Measurements from ENCODE around the gene E4F1.

The E4F1 gene

DNA sequence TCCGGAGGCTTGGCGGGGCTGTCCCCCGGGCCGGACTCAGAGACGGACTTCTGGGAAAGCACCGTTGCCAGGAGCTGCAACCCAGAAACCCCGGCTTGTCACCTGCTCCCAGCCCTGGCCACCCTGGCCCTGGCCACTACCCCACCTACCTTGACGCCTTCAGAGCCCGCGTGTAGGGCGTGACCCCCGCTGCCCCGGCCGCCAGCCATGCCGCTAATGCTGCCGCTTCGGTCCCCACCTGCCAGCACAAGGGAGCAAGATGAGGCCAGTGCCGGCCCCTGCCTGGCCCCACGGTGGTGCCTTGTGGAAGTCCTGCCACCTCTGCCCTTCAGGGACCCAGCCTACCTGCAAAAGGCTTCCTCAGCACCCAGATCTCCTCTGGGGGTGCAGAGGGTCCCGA, 38.4 kb upstream of the E4F1 start:
- peaks cover 0 to 22% of the 10 kb centered on the region in 2 experiments for H3K36me3 ChIP-seq (ENCODE audit: control insufficient read depth in 1 of 2, insufficient read depth in 2 of 2, low read depth in 1 of 2, low read length in 2 of 2)
- no peaks in the 10 kb centered on the region for H3K9me3 ChIP-seq (ENCODE audit: control insufficient read depth, low read length)
- H3K9ac ChIP-seq (ENCODE audit: low read length), result no peak overlapping the region
- no peak overlapping the region for H2BK15ac ChIP-seq (ENCODE audit: low read depth, poor library complexity, severe bottlenecking)
- no peak overlapping the region for H3K18ac ChIP-seq (ENCODE audit: low read depth in 1 of 2, low read length in 2 of 2)
- no peak overlapping the region for H3K27ac ChIP-seq (ENCODE audit: low read length, poor library complexity, severe bottlenecking)
- no peak overlapping the region for H3K4me2 ChIP-seq (ENCODE audit: low read length, poor library complexity, severe bottlenecking)
- 91% methylated on average over 20 of the region's 20 CpGs for WGBS
- H2BK12ac ChIP-seq (ENCODE audit: low read length in 2 of 2), result no peak overlapping the region
- H3K79me1 ChIP-seq (replicated peaks; ENCODE audit: low read length, poor library complexity, severe bottlenecking), result no peaks in the 10 kb centered on the region
- peaks cover 0 to 13% of the 10 kb centered on the region in 2 experiments for H3K27me3 ChIP-seq (ENCODE audit: control insufficient read depth in 1 of 2, insufficient read depth in 1 of 2, low read length in 2 of 2)
- no peak overlapping the region for H4K8ac ChIP-seq (ENCODE audit: low read length)
- H3K4me3 ChIP-seq (ENCODE audit: insufficient read depth in 1 of 2, low read depth in 1 of 2, low read length in 2 of 2), result no peak overlapping the region
- no peak overlapping the region for H4K91ac ChIP-seq (ENCODE audit: low read length)
- H2BK120ac ChIP-seq (ENCODE audit: low read depth, low read length), result no peak overlapping the region
- no peak overlapping the region for H2AFZ ChIP-seq (ENCODE audit: low read depth, low read length)
- no peak overlapping the region for H2AK5ac ChIP-seq (ENCODE audit: low read length, severe bottlenecking)
- peaks cover 12% of the 10 kb centered on the region for H3K4me1 ChIP-seq (ENCODE audit: control insufficient read depth, insufficient read depth, low read depth, low read length)
- no peak overlapping the region for H3K23ac ChIP-seq (ENCODE audit: low read length in 2 of 2)
- DNase-seq, result no peak
- H2BK5ac ChIP-seq (ENCODE audit: low read depth, low read length, poor library complexity, severe bottlenecking), result no peak overlapping the region
- H3K14ac ChIP-seq (ENCODE audit: low read length in 2 of 2), result no peak overlapping the region
- no peak overlapping the region for H3K4ac ChIP-seq (ENCODE audit: low read depth in 1 of 2, low read length in 2 of 2)

DNA sequence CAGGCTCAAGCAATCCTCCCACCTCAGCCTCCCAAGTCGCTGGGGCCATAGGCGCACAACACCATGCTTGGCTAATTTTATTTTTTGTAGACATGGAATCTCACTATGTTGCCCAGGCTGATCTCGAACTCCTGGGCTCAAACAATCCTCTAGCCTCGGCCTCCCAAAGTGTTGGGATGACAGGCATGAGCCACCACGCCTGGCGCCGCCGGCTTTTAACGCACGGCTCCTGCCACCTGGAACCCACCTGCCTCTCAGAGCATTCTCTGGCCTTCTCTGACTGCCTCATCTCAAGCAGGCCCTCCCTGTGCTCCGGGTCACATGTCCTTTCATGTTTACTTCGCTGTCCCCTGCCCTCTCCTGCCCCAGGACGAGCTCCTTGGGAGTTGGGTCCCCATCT, 37.3 kb upstream of the E4F1 start:
- H3K27me3 ChIP-seq (ENCODE audit: control insufficient read depth in 1 of 2, insufficient read depth in 1 of 2, low read length in 2 of 2), result peaks cover 0 to 13% of the 10 kb centered on the region in 2 experiments
- peaks cover 12% of the 10 kb centered on the region for H3K4me1 ChIP-seq (ENCODE audit: control insufficient read depth, insufficient read depth, low read depth, low read length)
- no peak overlapping the region for H3K4me3 ChIP-seq (ENCODE audit: insufficient read depth in 1 of 2, low read depth in 1 of 2, low read length in 2 of 2)
- no peaks in the 10 kb centered on the region for H3K79me1 ChIP-seq (replicated peaks; ENCODE audit: low read length, poor library complexity, severe bottlenecking)
- no peaks in the 10 kb centered on the region for H3K9me3 ChIP-seq (ENCODE audit: control insufficient read depth, low read length)
- no peak overlapping the region for H3K4ac ChIP-seq (ENCODE audit: low read depth in 1 of 2, low read length in 2 of 2)
- H3K23ac ChIP-seq (ENCODE audit: low read length in 2 of 2), result no peak overlapping the region
- H3K27ac ChIP-seq (ENCODE audit: low read length, poor library complexity, severe bottlenecking), result no peak overlapping the region
- no peak overlapping the region for H3K4me2 ChIP-seq (ENCODE audit: low read length, poor library complexity, severe bottlenecking)
- H2AK5ac ChIP-seq (ENCODE audit: low read length, severe bottlenecking), result no peak overlapping the region
- no peak overlapping the region for H2BK12ac ChIP-seq (ENCODE audit: low read length in 2 of 2)
- H3K9ac ChIP-seq (ENCODE audit: low read length), result no peak overlapping the region
- no peak overlapping the region for H4K8ac ChIP-seq (ENCODE audit: low read length)
- no peak overlapping the region for H2BK5ac ChIP-seq (ENCODE audit: low read depth, low read length, poor library complexity, severe bottlenecking)
- no peak overlapping the region for H4K91ac ChIP-seq (ENCODE audit: low read length)
- H2BK120ac ChIP-seq (ENCODE audit: low read depth, low read length), result no peak overlapping the region
- H3K36me3 ChIP-seq (ENCODE audit: control insufficient read depth in 1 of 2, insufficient read depth in 2 of 2, low read depth in 1 of 2, low read length in 2 of 2), result peaks cover 0 to 13% of the 10 kb centered on the region in 2 experiments
- no peak overlapping the region for H3K18ac ChIP-seq (ENCODE audit: low read depth in 1 of 2, low read length in 2 of 2)
- no peak for DNase-seq
- 88% methylated on average over 13 of the region's 13 CpGs for WGBS
- no peak overlapping the region for H2AFZ ChIP-seq (ENCODE audit: low read depth, low read length)
- no peak overlapping the region for H3K14ac ChIP-seq (ENCODE audit: low read length in 2 of 2)
- H2BK15ac ChIP-seq (ENCODE audit: low read depth, poor library complexity, severe bottlenecking), result no peak overlapping the region

DNA sequence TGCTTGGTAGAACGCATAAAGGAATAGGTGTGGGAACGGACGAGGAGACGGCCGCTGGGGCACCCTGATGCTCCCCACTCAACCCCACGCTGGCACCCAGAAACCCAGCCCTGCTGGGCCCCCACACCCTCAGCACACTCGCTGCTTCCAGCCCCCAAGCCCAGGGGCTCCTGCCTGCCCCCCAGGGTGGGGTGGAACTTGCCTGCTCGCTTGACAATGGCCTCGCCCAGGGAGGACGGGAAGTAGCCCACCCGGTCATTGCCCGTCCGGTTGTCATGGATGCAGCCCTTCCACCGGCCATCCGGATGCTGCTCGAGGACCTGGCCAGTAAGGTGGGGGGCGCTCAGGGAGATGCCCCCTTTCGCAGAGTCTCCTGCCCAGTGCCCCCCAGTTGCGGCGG, 36.9 kb upstream of the E4F1 start:
- Histone ChIP-seq H3K4me3 (ENCODE audit: insufficient read depth in 1 of 2, low read depth in 1 of 2, low read length in 2 of 2) (no peak overlapping the region), H4K91ac (ENCODE audit: low read length) (no peak overlapping the region), H3K4ac (ENCODE audit: low read depth in 1 of 2, low read length in 2 of 2) (no peak overlapping the region), H3K14ac (ENCODE audit: low read length in 2 of 2) (no peak overlapping the region), H3K4me2 (ENCODE audit: low read length, poor library complexity, severe bottlenecking) (no peak overlapping the region), H2BK15ac (ENCODE audit: low read depth, poor library complexity, severe bottlenecking) (no peak overlapping the region), H3K4me1 (ENCODE audit: control insufficient read depth, insufficient read depth, low read depth, low read length) (peaks cover 12% of the 10 kb centered on the region), H2AK5ac (ENCODE audit: low read length, severe bottlenecking) (no peak overlapping the region), H3K9ac (ENCODE audit: low read length) (no peak overlapping the region), H2BK120ac (ENCODE audit: low read depth, low read length) (no peak overlapping the region), H4K8ac (ENCODE audit: low read length) (no peak overlapping the region), H3K79me1 (replicated peaks; ENCODE audit: low read length, poor library complexity, severe bottlenecking) (no peaks in the 10 kb centered on the region), H3K18ac (ENCODE audit: low read depth in 1 of 2, low read length in 2 of 2) (no peak overlapping the region), H3K23ac (ENCODE audit: low read length in 2 of 2) (no peak overlapping the region), H2BK12ac (ENCODE audit: low read length in 2 of 2) (no peak overlapping the region), H3K9me3 (ENCODE audit: control insufficient read depth, low read length) (no peaks in the 10 kb centered on the region), H2AFZ (ENCODE audit: low read depth, low read length) (no peak overlapping the region), H2BK5ac (ENCODE audit: low read depth, low read length, poor library complexity, severe bottlenecking) (no peak overlapping the region), H3K36me3 (ENCODE audit: control insufficient read depth in 1 of 2, insufficient read depth in 2 of 2, low read depth in 1 of 2, low read length in 2 of 2) (peaks cover 0 to 13% of the 10 kb centered on the region in 2 experiments), H3K27me3 (ENCODE audit: control insufficient read depth in 1 of 2, insufficient read depth in 1 of 2, low read length in 2 of 2) (peaks cover 0 to 13% of the 10 kb centered on the region in 2 experiments), H3K27ac (ENCODE audit: low read length, poor library complexity, severe bottlenecking) (no peak overlapping the region)
- DNase-seq, result no peak
- WGBS, result 93% methylated on average over 20 of the region's 20 CpGs

DNA sequence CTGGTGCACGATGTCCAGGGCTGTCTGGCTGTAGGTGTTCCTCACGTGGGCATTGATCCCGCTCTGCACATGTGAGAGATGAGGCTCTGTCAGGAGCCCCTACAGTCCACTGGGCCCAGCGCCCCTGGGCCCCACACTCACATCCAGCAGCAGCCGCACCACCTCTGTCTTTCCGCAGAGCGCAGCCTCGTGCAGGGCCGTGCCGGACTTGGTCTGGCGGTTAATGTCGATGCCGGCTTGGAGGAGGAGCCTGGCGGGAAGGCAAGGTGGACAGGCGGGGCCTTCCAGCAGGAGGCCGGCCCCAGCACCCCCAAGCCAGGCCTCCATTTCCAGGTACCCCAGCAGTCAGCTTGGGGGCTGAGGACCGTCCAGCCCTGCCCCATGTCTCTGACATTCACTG, 36.2 kb upstream of the E4F1 start:
- no peak overlapping the region for H3K4me2 ChIP-seq (ENCODE audit: low read length, poor library complexity, severe bottlenecking)
- no peak overlapping the region for H2BK120ac ChIP-seq (ENCODE audit: low read depth, low read length)
- H2BK12ac ChIP-seq (ENCODE audit: low read length in 2 of 2), result no peak overlapping the region
- H2BK5ac ChIP-seq (ENCODE audit: low read depth, low read length, poor library complexity, severe bottlenecking), result no peak overlapping the region
- H2AK5ac ChIP-seq (ENCODE audit: low read length, severe bottlenecking), result no peak overlapping the region
- no peak overlapping the region for H2AFZ ChIP-seq (ENCODE audit: low read depth, low read length)
- H3K27me3 ChIP-seq (ENCODE audit: control insufficient read depth in 1 of 2, insufficient read depth in 1 of 2, low read length in 2 of 2), result peaks cover 0 to 13% of the 10 kb centered on the region in 2 experiments
- peaks cover 0 to 7% of the 10 kb centered on the region in 2 experiments for H3K36me3 ChIP-seq (ENCODE audit: control insufficient read depth in 1 of 2, insufficient read depth in 2 of 2, low read depth in 1 of 2, low read length in 2 of 2)
- H3K4ac ChIP-seq (ENCODE audit: low read depth in 1 of 2, low read length in 2 of 2), result no peak overlapping the region
- no peak overlapping the region for H3K27ac ChIP-seq (ENCODE audit: low read length, poor library complexity, severe bottlenecking)
- 86% methylated on average over 17 of the region's 17 CpGs for WGBS
- no peak overlapping the region for H2BK15ac ChIP-seq (ENCODE audit: low read depth, poor library complexity, severe bottlenecking)
- H3K4me3 ChIP-seq (ENCODE audit: insufficient read depth in 1 of 2, low read depth in 1 of 2, low read length in 2 of 2), result no peak overlapping the region
- no peak for DNase-seq
- no peak overlapping the region for H4K91ac ChIP-seq (ENCODE audit: low read length)
- H3K9me3 ChIP-seq (ENCODE audit: control insufficient read depth, low read length), result no peaks in the 10 kb centered on the region
- H3K23ac ChIP-seq (ENCODE audit: low read length in 2 of 2), result no peak overlapping the region
- no peak overlapping the region for H3K14ac ChIP-seq (ENCODE audit: low read length in 2 of 2)
- H4K8ac ChIP-seq (ENCODE audit: low read length), result no peak overlapping the region
- no peak overlapping the region for H3K9ac ChIP-seq (ENCODE audit: low read length)
- no peaks in the 10 kb centered on the region for H3K79me1 ChIP-seq (replicated peaks; ENCODE audit: low read length, poor library complexity, severe bottlenecking)
- no peak overlapping the region for H3K18ac ChIP-seq (ENCODE audit: low read depth in 1 of 2, low read length in 2 of 2)
- H3K4me1 ChIP-seq (ENCODE audit: control insufficient read depth, insufficient read depth, low read depth, low read length), result peaks cover 12% of the 10 kb centered on the region
